Body of pancreas (tissue), 4 donors: ENCODE measurements around the gene RFTN1. TPM values are rescaled to one million over a fixed set of nuclear protein-coding genes. Genes with fewer than 3 reads are reported as not detected.

Experiments used
- ATAC-seq: fragments of 150-250 bp; one replicate; pipeline ENCODE4 v1.9.1; 2016
- DNase-seq, 4 donors: peaks; one replicate each; pipeline ENCODE4 v3.0.0-alpha.2; 2019
- H3K27ac ChIP-seq, 4 donors: fragments of 200-600 bp; sonication (generic); 1 replicate in 3 of 4; 2 replicates in 1 of 4; pipeline versions ENCODE4 v1.5.1 to v1.6.1; 2016 to 2019; ENCODE audit warnings: mild to moderate bottlenecking in 1 of 4, mixed read lengths in 1 of 4, moderate library complexity in 1 of 4
- H3K27me3 ChIP-seq, 2 donors: fragments of 200-600 bp; sonication (generic); one replicate each; pipeline ENCODE4 v1.6.0; 2016; ENCODE audit warnings: mild to moderate bottlenecking in 1 of 2
- H3K36me3 ChIP-seq, 2 donors: fragments of 200-600 bp; sonication (generic); replicated peaks in 1 of 2; 2 replicates each; pipeline ENCODE4 v1.5.1; 2016; ENCODE audit warnings: low read depth in 2 of 2; ENCODE audit not compliant: insufficient read depth in 1 of 2
- H3K4me1 ChIP-seq: fragments of 200-600 bp; sonication (generic); one replicate; pipeline ENCODE4 v1.6.0; 2016
- H3K4me3 ChIP-seq, 2 donors: fragments of 200-600 bp; sonication (generic); 1 replicate in 1 of 2; 2 replicates in 1 of 2; pipeline ENCODE4 v1.5.1; 2016 to 2019
- H3K9me3 ChIP-seq, 3 donors: fragments of 200-600 bp; sonication (generic); 1 replicate in 2 of 3; 2 replicates in 1 of 3; pipeline ENCODE4 v1.5.1; 2016
- POLR2A ChIP-seq, 3 donors: fragments of 450-650 bp; IDR thresholded peaks; one replicate each; pipeline ENCODE4 v1.6.1; 2016; ENCODE audit warnings: antibody characterized with exemption in 3 of 3, mild to moderate bottlenecking in 2 of 3
- WGBS, 2 donors: methylation state at CpG; one replicate each; pipeline ENCODE4 v1.1.5; 2017; 5-methylcytosine and 5-hydroxymethylcytosine counted together
- intact Hi-C: fragments of 100-400 bp; cut with DNase I; formaldehyde crosslinking; loops from one replicate; pipeline ENCODE4 v1.15.1; 2023
- total RNA-seq, 2 donors: library from RNA; depleted of rRNA; stranded (reverse); fragments of >200 nt; gene quantifications; one replicate each; pipeline ENCODE4 v1.1.0, GENCODE V29; 2016
- TF ChIP-seq, protein P1 (sequence below), 7 experiments: fragments of 450-650 bp in 4 of 7; fragments of 200-600 bp in 3 of 7; sonication (generic) in 3 of 7; IDR thresholded peaks; one replicate each; pipeline ENCODE4 v1.5.1; 2016 to 2019; ENCODE audit warnings: antibody characterized with exemption in 7 of 7

RFTN1 gene
- total RNA-seq, 2 donors from 2014 or later = 6.5 to 28.0 TPM

- Histone ChIP-seq H3K4me1 (no peaks in the 10 kb centered on the region), H3K27ac (no peak overlapping the region), H3K27me3 (no peaks in the 10 kb centered on the region), H3K9me3 (no peaks in the 10 kb centered on the region), H3K36me3 (no peaks in the 10 kb centered on the region), H3K4me3 (no peak overlapping the region)
- ATAC-seq (peak; percentile 56), DNase-seq (peak in 1 of 4 donors; percentile 33)
- WGBS, 2 donors = 63 to 71% methylated on average over 5 of the region's 5 CpGs
- intact Hi-C loops = no loop called here
- no peak for TF ChIP-seq POLR2A (IDR thresholded peaks at IDR 0.05)
- TF ChIP-seq, protein P1, sequence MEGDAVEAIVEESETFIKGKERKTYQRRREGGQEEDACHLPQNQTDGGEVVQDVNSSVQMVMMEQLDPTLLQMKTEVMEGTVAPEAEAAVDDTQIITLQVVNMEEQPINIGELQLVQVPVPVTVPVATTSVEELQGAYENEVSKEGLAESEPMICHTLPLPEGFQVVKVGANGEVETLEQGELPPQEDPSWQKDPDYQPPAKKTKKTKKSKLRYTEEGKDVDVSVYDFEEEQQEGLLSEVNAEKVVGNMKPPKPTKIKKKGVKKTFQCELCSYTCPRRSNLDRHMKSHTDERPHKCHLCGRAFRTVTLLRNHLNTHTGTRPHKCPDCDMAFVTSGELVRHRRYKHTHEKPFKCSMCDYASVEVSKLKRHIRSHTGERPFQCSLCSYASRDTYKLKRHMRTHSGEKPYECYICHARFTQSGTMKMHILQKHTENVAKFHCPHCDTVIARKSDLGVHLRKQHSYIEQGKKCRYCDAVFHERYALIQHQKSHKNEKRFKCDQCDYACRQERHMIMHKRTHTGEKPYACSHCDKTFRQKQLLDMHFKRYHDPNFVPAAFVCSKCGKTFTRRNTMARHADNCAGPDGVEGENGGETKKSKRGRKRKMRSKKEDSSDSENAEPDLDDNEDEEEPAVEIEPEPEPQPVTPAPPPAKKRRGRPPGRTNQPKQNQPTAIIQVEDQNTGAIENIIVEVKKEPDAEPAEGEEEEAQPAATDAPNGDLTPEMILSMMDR (IDR thresholded peaks at IDR 0.05) = no peak
Observed at GRCh38 chr3:16427103-16427965, 86.2 kb downstream of the RFTN1 start.

GRCh38 chr3:16426665-16427064 is 86.8 kb downstream of the RFTN1 start:
- ATAC-seq (no peak), DNase-seq (no peak)

DNA sequence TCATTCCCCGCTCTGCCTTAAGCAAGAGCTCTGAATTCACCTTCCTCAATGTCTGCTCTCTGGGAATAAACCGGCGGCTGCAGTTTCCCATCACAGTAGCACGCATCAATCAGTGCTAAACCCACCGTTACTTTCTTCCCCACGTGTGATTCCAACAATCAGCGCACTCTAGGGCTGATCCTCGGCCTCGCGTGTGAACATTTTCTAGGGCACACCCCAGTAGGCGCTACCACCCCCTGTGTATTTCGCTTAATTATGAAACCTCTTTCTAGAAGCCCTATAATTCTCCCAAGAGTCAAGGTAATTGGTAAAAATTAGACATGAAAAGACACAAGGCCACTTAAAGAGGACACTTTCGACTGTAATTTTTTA is 87.5 kb downstream of the RFTN1 start:
- intact Hi-C loops = no loop called here
- no peak for ATAC-seq

More at GRCh38 chr3:16426665-16427064, 86.8 kb downstream of the RFTN1 start:
- WGBS, 2 donors = 80 to 83% methylated on average over 2 of the region's 2 CpGs
- no peaks in the 10 kb centered on the region for H3K27me3 ChIP-seq
- no peaks in the 10 kb centered on the region for H3K36me3 ChIP-seq
- intact Hi-C loops = no loop called here
- no peaks in the 10 kb centered on the region for H3K4me1 ChIP-seq
- no peaks in the 10 kb centered on the region for H3K9me3 ChIP-seq
- H3K4me3 ChIP-seq = no peak overlapping the region
- no peak overlapping the region for H3K27ac ChIP-seq
- TF ChIP-seq POLR2A (IDR thresholded peaks at IDR 0.05) = no peak
- TF ChIP-seq, protein P1 (IDR thresholded peaks at IDR 0.05) = no peak

GRCh38 chr3:16425398-16426028 is 88.0 kb downstream of the RFTN1 start:
- no peaks in the 10 kb centered on the region for H3K36me3 ChIP-seq
- DNase-seq = no peak
- intact Hi-C loops = no loop called here
- no peak for TF ChIP-seq POLR2A (IDR thresholded peaks at IDR 0.05)
- TF ChIP-seq, protein P1 (IDR thresholded peaks at IDR 0.05) = no peak
- no peak overlapping the region for H3K4me3 ChIP-seq
- no peak overlapping the region for H3K27ac ChIP-seq
- H3K4me1 ChIP-seq = no peaks in the 10 kb centered on the region
- H3K9me3 ChIP-seq = no peaks in the 10 kb centered on the region
- no peaks in the 10 kb centered on the region for H3K27me3 ChIP-seq
- no peak for ATAC-seq
- WGBS, 2 donors = 52 to 56% methylated on average over 12 of the region's 12 CpGs

More for the DNA sequence above, 87.5 kb downstream of the RFTN1 start:
- no peaks in the 10 kb centered on the region for H3K27me3 ChIP-seq
- no peak for TF ChIP-seq POLR2A (IDR thresholded peaks at IDR 0.05)
- TF ChIP-seq, protein P1 (IDR thresholded peaks at IDR 0.05) = no peak
- no peaks in the 10 kb centered on the region for H3K36me3 ChIP-seq
- H3K9me3 ChIP-seq = no peaks in the 10 kb centered on the region
- 78 to 84% methylated on average over 13 of the region's 13 CpGs for WGBS, 2 donors
- H3K27ac ChIP-seq = no peak overlapping the region
- DNase-seq = no peak
- H3K4me3 ChIP-seq = no peak overlapping the region
- no peaks in the 10 kb centered on the region for H3K4me1 ChIP-seq
